ENCODE results near the gene FBXO10.

GRCh38 chr9:37618817-37619216 is 42.6 kb upstream of the FBXO10 start:
- TF ChIP-seq CTCF (conservative IDR thresholded peaks at IDR 0.05; ENCODE audit: low read depth in 2 of 2) (no peak), POLR2AphosphoS5 (IDR thresholded peaks at IDR 0.05; ENCODE audit: low read depth) (no peak), EZH2 (IDR thresholded peaks at IDR 0.05; ENCODE audit: low read depth, unreplicated experiment) (no peak), CREB1 (CRISPR knock-in tag; IDR thresholded peaks at IDR 0.05; ENCODE audit: low read depth) (no peak)

Measured in GM23338 (cell line).